Dermis blood vessel endothelial cell (primary cell): Measurements from ENCODE around the gene UBE2L5. TPM values are rescaled to one million over a fixed set of nuclear protein-coding genes. Genes with fewer than 3 reads are reported as not detected.

Experiments
- DNase-seq: peaks from one replicate; pipeline ENCODE4 v3.0.0; 2010
- total RNA-seq: library from RNA; depleted of rRNA; stranded (reverse); fragments of >200 nt; gene quantifications from 2 replicates; pipeline ENCODE4 v1.2.3, GENCODE V29; 2014

Gene UBE2L5
- total RNA-seq, 1 donor from 2014 or later: not detected

DNA sequence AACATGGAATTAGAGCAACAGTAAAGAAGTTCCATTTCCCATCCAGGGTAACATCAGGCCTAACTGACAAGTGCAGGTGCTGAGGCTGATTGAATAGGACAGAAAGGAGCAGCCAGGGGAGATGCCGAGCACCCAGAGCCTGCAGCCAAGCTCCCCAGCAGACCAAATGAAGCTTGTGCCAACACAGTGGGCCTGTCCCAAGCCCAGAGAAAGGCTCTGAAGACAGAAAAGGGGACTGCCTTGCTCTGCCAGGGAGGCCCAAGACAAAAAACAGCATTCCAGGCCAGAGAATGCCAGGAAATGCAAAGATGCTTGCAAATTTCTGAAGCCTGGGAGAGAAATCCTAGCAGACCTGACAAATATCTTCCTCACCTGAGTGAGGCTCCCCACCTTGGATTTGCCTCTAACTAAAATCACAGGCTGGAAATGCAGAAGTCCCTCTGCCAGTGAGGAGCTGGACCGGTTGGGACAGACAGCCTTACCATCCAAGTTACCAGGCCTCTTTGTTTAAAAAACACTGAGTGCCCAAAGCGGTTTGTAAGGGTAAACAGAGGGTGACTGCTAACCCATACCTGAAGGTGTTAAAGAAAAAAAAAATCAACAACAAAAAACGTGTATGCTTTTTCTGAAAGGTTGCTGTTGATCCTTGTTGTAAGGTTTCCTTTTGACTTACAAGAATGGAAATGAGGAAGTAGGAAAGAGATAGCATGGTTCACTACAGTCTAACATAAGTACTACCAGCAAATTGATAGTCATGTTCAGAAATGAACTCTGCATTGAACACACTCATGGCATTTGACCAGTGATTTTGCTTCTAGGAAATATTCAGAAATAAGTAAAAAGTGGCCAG lies 55.3 kb downstream of the UBE2L5 start:
- no peak for DNase-seq

Other genes starting within 250 kb of the UBE2L5 start
- 26.4 and 26.5 TPM in 2 replicates for gene KATNAL1, start 114.9 kb upstream of the UBE2L5 start, total RNA-seq
- 250 and 594 TPM in 2 replicates for gene HMGB1, start 43.4 kb downstream of the UBE2L5 start, total RNA-seq
- 20.0 and 26.4 TPM in 2 replicates for gene USPL1, start 195.4 kb downstream of the UBE2L5 start, total RNA-seq